Loucy (cell line): ENCODE measurements around the gene ANKRD60.

Experiments
- EZH2phosphoT487 ChIP-seq: fragments of 200-600 bp; IDR thresholded peaks from 2 replicates; pipeline ENCODE4 v1.6.1; 2018; ENCODE audit warnings: antibody characterized with exemption, mild to moderate bottlenecking, moderate library complexity, borderline replicate concordance
- TF ChIP-seq, protein P1 (sequence below): fragments of 200-600 bp; sonication (generic); conservative IDR thresholded peaks from 2 replicates; pipeline ENCODE4 v1.5.1; 2014; ENCODE audit warnings: mild to moderate bottlenecking, antibody characterized with exemption, low read length

GRCh38 chr20:58246346-58246745 lies 17.9 kb upstream of the ANKRD60 start:
- TF ChIP-seq, protein P1, sequence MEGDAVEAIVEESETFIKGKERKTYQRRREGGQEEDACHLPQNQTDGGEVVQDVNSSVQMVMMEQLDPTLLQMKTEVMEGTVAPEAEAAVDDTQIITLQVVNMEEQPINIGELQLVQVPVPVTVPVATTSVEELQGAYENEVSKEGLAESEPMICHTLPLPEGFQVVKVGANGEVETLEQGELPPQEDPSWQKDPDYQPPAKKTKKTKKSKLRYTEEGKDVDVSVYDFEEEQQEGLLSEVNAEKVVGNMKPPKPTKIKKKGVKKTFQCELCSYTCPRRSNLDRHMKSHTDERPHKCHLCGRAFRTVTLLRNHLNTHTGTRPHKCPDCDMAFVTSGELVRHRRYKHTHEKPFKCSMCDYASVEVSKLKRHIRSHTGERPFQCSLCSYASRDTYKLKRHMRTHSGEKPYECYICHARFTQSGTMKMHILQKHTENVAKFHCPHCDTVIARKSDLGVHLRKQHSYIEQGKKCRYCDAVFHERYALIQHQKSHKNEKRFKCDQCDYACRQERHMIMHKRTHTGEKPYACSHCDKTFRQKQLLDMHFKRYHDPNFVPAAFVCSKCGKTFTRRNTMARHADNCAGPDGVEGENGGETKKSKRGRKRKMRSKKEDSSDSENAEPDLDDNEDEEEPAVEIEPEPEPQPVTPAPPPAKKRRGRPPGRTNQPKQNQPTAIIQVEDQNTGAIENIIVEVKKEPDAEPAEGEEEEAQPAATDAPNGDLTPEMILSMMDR: peak; percentile 66
- no peak for TF ChIP-seq EZH2phosphoT487
